NCI-H1436 (cell line): ENCODE measurements around the gene LRTM1.

Experiments used
- DNase-seq: peaks from one replicate; lab custom pipeline; 2025; lab: John Stamatoyannopoulos, UW

LRTM1 gene

DNA sequence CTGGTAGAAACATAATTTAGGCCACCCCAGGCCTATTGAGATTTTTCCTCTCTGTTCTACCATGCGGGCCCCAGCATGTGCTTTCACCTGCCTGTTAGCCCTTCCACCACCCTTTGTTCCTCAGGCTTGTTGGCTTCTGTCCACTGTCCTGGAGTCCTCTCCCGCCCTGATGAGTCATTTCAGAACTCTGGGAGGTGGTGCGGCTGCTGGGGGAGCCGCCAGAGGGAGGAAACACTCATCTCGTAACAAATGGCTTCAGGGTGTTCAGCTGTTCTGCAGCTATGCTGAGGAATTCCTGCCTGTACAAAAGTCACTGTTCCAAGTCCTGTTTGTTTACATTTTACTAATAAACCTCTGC lies 36.3 kb downstream of the LRTM1 start:
- no peak for DNase-seq

DNA sequence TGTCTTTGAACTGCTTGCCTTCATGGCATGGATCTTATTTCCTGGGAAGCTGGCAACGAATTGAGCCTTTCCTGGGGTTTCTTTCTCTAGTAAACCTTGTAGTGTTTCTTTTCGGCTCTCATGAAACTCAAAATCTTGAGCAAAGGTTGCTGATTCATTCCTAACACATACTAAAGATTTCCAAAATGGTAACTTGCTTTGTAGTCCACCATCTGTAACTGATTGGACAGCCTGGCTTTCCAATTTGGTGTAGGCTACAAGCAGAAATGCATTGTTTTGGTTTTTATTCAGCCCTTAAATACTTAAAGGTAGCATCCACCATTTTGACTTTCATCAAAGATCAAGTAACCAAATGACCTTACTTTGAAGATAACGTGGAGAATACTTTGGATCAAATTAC lies 38.1 kb downstream of the LRTM1 start:
- DNase-seq, result no peak

DNA sequence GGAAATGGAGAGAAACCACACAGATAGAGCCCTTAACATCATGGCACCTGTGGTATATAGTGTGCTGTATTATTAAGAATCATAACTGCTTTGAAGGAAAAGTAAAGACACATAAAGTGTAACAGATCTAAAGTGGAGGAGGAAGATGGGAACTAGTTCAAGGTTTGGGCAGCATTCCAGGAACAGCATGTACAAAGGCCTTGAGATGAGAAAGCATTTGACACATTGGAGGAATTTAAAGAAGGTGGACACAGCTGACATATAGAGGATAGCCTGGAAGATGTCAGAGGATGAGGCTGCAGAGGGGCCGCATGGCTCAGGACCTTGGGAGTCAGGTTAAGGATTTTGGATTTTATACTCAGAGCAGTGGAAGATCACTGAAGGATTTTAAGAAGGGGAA lies 39.0 kb downstream of the LRTM1 start:
- no peak for DNase-seq

DNA sequence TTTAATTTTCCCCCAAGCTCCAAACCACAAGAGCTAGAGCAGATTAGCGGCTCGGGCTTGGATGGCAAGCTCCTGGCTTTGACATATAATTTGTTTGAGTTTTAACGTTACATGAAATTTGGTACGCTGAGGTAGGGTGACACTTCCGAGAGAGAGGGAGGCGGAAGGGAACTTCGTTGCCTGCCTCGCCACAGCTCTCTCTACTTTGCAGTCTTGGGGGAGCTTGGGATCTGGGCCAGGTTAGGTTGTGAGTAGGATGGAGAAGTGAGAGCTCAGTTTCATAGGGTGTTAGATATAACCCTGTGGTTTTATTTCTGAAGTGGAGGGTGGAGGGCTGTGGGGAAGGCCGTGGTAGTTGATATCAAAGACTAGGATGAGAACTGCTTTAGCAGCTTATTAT lies 39.7 kb downstream of the LRTM1 start:
- DNase-seq, result no peak

DNA sequence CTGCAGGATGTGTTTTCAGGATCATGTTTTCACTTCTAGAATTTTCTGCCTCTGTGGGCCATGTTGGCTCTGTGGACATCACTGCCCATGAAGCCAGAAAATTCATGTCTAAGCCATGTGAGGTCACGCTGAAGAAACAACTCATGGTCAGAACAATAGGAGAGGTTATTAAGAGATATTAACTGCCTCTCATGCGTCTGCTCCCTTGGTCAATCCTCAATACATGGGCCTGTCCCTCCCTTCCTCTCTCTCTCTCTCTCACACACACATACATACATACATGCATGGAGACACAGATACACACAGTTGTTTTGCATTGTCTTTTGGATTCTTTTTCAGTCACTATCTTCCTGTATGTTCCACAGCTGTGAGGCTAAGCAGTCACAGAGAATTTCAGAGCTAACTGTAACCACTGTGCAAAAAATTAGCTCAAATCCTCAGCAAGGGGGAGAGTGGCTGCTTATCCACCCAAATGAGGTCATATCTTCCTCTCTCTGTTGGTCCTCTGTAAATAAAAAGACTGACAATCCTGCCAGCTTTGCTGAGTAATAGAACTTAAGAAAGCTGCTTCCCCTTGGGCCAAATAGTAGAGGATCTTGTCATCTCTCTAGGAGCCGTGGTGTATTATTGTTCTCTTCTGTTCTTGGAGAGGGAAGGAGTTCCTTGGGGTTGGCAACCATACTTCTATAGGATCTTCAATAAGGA lies 45.6 kb downstream of the LRTM1 start:
- DNase-seq, result no peak

DNA sequence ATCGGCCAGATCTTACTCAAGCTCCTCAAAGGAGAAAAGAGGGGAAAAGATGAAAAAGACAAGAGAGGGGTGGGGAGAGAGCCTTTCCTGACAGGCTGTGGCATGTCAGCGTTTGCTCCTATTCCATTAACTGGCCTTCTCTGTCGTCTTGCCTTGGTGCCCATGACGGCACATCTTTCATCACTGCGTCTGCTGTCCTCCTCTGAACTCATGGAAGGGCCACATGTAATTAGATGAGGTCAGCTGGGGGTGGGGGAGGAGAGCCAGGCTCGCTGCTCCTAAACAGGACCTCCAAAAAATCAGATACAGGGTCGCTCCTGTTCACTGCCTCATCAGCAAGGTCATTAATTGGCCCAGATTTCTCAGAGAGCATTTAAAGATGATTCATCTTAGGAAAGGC lies 49.7 kb downstream of the LRTM1 start:
- DNase-seq, result no peak

DNA sequence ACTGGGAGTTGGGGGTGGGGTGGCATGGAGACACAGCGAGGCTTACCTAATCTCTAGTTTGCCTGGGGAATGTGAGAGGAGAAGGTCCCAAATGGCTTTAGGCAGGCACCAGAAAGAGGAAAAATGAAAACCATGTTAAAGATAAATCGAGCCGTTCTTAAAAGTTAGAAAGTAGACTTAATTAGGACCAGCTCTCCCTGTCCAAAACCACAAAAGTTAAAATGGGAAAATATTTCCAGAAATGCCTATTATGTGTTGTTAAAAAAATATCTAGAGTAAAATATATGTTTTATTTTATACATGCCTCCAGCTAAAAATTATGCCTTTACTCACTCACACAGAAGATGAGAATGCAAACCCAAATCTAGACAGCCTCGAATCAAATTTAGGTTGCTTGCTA lies 50.1 kb downstream of the LRTM1 start:
- no peak for DNase-seq

DNA sequence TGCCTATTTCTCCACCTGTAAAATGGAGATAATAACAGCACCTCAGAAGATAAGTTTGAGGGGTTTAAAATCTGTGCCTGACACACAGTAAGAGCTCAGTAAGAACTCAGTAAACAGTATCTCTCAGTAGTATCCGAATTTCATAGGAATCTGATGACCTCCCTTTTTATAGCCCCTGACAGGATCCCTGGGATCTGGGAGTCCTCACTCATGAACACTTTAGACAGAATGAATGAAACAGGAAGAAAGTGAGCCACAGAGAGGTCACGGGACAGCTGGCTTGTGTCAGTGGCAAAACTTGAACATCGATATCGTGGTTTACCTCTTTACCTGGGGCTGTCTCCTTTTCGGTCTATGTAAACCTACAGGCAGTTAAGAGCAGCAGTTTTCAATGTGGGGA lies 51.2 kb downstream of the LRTM1 start:
- no peak for DNase-seq

DNA sequence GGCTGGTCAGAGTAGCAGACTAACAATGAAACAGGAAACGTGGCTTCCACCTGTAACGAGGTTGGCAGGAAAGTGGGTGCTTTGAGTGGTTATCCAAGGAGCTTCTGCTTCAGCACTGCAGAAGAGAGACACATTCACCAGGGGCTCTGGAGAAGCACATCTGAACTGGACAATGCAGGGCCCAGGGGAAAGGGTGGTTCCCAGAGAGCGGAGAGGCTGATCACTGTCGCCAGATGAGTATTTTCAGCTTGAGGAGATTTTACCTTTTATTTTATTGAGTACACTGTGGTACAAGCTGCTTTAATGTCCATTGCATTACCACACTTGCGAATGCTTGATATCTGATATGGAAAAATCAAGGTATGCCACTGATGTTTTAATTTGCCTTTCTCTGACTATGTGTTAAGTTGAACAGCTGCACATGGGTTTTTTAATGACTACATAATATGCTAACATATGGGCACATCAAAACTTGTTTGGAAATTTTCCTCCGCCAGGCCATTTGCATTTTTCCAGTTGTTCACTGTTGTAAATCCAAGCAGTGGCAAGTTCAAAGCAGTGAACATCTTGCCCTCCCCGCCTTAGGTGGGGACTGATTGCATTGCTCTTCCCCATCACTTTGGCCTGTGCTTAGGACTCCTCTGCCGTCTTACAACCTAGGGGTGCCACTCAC lies 52.1 kb downstream of the LRTM1 start:
- peak; percentile 16 for DNase-seq

DNA sequence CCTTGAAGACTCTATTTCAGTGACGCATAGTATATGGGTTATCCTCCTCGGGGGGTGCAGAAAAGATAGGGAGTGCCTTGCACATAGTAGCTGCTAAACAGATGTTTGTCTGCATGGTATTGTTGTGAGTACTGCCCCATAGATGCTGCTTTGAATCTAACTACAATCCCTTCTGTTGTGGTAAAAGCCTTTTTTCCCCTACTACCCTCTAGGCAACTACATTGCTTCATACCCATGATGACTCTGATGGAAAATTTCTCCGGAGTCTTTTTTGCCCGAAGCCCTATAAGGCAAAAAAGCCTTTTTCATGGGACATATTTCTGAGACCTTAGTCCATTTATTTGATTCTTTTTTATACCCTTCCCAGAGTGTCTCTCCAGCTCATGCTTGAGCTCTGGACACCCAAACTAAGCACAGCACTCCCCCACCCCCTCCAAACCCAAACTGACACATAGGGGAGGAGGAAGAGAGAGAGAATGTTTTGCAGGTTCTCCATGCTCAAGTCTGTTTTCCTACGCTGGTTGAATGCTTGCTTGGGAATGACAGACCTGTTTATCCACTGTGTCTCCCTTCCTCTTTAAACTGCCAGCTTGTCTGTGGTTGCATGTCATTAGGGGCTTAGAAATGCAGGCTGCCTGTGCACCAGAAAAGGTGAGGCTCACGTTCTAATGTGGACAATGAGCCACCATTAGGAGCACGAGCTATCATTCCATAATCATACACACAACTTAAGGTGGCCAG lies 52.9 kb downstream of the LRTM1 start:
- DNase-seq, result no peak

DNA sequence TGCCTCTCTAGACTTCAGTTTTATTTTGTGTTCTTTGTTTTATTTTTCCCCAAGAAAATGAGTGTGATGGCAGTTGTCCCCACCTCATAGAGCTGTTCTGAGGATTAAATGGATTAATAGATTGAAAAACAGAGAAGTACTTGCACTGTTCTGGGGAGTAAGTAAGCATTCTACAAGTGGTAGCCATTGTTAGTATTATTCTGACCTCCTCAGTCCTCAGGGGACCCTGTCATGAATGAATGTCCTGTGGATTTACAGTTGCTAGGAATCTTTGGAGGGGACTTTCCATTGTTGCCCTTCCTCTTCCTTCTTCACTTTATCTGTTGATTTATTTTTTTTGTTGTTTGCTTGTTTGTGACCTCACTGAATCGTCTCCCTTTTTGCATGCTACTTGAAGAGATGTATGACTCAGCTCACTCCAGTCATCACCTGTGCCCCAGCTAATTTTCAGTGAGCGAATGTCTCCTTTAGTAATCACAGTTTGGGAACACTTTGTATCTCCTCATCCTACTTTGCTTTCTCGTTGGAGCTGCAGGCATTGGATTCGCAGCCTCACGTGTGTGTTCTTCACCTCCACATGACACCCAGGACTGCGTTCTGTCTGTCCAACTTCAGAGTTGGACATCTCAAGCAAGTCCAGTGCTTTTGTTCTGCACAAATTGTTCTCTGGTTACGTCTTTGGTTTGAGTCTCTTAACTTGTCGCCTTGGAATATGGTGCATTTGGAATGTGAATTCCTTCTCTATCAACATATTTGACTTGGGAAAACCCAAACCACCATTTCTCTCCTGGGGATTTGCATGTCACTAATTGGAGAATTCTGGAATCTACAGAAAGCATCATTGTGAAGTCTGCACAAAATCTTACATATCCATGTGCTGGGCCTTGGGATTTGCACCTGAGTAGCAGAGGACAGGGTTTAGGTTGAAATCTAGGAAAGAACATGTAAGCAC lies 54.5 kb downstream of the LRTM1 start:
- DNase-seq, result no peak

DNA sequence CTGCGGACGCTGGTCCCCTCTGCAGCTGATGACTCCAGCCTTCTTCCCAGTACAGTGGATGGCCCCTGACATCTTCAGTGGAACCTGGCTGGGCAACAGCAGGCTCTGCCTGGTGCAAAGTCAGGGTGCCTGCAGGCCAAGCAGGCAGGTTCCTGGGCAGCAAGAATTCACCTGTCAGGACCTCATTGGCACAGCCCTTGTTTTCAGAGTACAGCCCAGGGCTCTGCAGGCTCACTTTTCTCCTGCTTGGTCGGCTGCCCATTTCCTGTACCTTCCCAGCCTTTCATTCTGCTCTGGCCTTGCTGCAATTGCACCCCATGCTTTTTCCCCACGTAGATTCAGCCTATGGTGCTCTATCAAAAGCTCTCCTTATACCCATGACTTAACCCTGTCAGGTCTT lies 56.0 kb downstream of the LRTM1 start:
- DNase-seq, result no peak

DNA sequence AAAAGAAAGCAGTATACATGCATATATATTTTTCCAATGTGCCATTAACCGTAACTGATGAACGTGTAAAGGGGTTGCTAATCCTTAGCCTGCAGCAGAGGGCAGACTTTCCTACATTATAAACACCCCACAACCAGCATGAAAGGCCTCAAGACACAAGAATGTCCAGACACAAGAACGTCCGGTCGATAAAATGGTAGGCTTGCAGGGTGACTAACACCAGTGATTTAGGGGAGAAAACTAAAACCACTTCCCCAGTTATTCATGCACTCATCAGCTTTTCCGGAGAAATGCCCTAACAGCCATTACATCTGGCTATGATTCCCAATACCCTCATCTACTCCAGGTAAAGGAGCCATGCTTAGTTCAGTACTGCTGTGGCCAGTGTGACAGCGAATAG lies 57.4 kb downstream of the LRTM1 start:
- no peak for DNase-seq
